Measurements from ENCODE around the gene SMC2. TPM values are rescaled to one million over a fixed set of nuclear protein-coding genes. Genes with fewer than 3 reads are reported as not detected.

SMC2 gene
- polyA plus RNA-seq, 6 donors from 2014 or later = 2.7 to 14.7 (median 11.7) TPM

DNA sequence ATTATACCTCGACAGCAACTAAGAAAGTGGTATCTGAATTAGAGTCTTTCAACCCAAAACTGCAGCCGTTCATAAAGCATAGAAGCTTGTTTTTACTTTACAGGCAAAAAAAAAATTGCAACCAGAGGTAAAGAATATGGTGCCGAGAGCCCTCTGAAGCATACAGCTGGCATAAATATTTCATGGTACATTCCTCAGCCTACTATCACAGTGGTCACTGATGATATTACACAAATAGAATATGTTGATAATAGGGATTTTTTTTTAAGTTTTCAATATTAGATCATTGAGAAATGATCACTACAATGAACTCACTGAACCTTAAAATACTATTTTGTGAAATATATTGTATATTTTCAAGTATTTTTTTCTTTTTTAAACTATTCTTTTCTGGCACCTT, 6.2 kb upstream of the SMC2 start:
- no peaks in the 10 kb centered on the region for H3K36me3 Mint-ChIP-seq
- H3K4me3 Mint-ChIP-seq = no peak overlapping the region
- H3K9me3 Mint-ChIP-seq = no peaks in the 10 kb centered on the region
- peaks cover 9 to 12% (median 10%) of the 10 kb centered on the region in 3 donors for H3K4me1 Mint-ChIP-seq
- no peak for DNase-seq
- no peak overlapping the region for H3K27ac Mint-ChIP-seq
- peaks cover 7 to 12% (median 9%) of the 10 kb centered on the region in 3 donors for H3K27me3 Mint-ChIP-seq
- ATAC-seq (ENCODE audit: low read depth in 2 of 2) = no peak

DNA sequence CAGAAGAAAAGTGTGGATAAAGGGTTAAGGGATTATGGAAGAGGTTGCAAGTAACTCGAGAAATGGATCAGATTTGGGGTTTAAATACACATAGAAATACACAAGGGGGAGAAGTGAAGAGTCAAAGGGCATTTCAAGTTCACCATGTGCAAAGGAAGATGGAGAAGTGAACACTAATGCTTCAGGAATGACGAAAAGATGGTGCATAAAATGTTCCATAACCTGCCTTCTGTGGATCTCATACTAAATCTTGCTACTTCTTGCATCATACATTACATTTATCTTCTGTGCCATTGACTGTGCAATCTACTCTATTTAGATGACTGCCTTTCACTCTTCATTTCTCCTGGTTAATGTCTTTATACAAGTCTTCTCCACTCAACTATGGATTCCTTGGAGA, 5.7 kb upstream of the SMC2 start:
- peaks cover 7 to 12% (median 9%) of the 10 kb centered on the region in 3 donors for H3K27me3 Mint-ChIP-seq
- no peak for DNase-seq
- no peaks in the 10 kb centered on the region for H3K9me3 Mint-ChIP-seq
- H3K4me1 Mint-ChIP-seq = peaks cover 9 to 17% (median 16%) of the 10 kb centered on the region in 3 donors
- H3K27ac Mint-ChIP-seq = no peak overlapping the region
- H3K4me3 Mint-ChIP-seq = no peak overlapping the region
- no peak for ATAC-seq (ENCODE audit: low read depth in 2 of 2)
- no peaks in the 10 kb centered on the region for H3K36me3 Mint-ChIP-seq

DNA sequence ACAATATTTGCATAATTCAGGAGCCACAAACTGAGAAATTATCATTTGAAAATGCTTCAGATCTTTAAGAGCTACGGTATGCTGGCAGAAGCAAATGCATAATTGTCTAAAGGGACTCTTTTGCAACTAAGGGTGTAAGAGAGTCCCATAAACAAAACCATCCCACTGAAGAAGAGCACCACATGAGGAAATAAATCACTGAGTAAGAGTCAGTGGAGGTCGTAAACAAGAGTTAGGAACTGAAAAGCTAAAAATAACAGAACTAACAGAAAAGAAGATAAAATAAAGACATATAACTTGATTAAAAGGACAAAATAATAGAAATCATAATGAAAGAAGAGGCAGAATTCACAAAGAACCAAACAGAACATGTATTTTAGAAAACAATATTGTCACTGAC, 3.5 kb upstream of the SMC2 start:
- Mint-ChIP-seq H3K4me1 (peaks cover 19 to 39% (median 30%) of the 10 kb centered on the region in 3 donors), H3K27ac (no peak overlapping the region), H3K4me3 (peak overlapping the region in 1 of 8 donors; percentile 28), H3K9me3 (no peaks in the 10 kb centered on the region), H3K36me3 (no peaks in the 10 kb centered on the region), H3K27me3 (peaks cover 7 to 12% (median 9%) of the 10 kb centered on the region in 3 donors)
- ATAC-seq (ENCODE audit: low read depth in 2 of 2) (no peak), DNase-seq (no peak)

GRCh38 chr9:104091116-104091515, 3.0 kb upstream of the SMC2 start:
- peak overlapping the region in 1 of 6 donors; percentile 7 for H3K27ac Mint-ChIP-seq
- ATAC-seq (ENCODE audit: low read depth in 2 of 2) (no peak), DNase-seq (no peak)
- H3K9me3 Mint-ChIP-seq = no peaks in the 10 kb centered on the region
- peaks cover 19 to 41% (median 30%) of the 10 kb centered on the region in 3 donors for H3K4me1 Mint-ChIP-seq
- no peaks in the 10 kb centered on the region for H3K36me3 Mint-ChIP-seq
- peak overlapping the region in 2 of 8 donors; percentile 30 to 97 for H3K4me3 Mint-ChIP-seq
- peaks cover 7 to 12% (median 9%) of the 10 kb centered on the region in 3 donors for H3K27me3 Mint-ChIP-seq

GRCh38 chr9:104091708-104092107, 2.4 kb upstream of the SMC2 start:
- Mint-ChIP-seq H3K4me1 (peaks cover 19 to 41% (median 33%) of the 10 kb centered on the region in 3 donors), H3K36me3 (no peaks in the 10 kb centered on the region), H3K27me3 (peaks cover 7 to 12% (median 9%) of the 10 kb centered on the region in 3 donors), H3K4me3 (peak overlapping the region in 1 of 8 donors; percentile 97), H3K27ac (peak overlapping the region in 1 of 6 donors; percentile 72), H3K9me3 (no peaks in the 10 kb centered on the region)
- ATAC-seq (ENCODE audit: low read depth in 2 of 2) (no peak), DNase-seq (no peak)

- DNase-seq (no peak), ATAC-seq (ENCODE audit: low read depth in 2 of 2) (no peak)
- Mint-ChIP-seq H3K36me3 (no peaks in the 10 kb centered on the region), H3K27me3 (peaks cover 2 to 8% (median 4%) of the 10 kb centered on the region in 3 donors), H3K4me3 (peak overlapping the region in 4 of 8 donors; percentile 17 to 97 (median 30)), H3K27ac (peak overlapping the region in 1 of 6 donors; percentile 72), H3K9me3 (no peaks in the 10 kb centered on the region), H3K4me1 (peaks cover 19 to 41% (median 35%) of the 10 kb centered on the region in 3 donors)
Measured at GRCh38 chr9:104092192-104092591, 1.9 kb upstream of the SMC2 start.

DNA sequence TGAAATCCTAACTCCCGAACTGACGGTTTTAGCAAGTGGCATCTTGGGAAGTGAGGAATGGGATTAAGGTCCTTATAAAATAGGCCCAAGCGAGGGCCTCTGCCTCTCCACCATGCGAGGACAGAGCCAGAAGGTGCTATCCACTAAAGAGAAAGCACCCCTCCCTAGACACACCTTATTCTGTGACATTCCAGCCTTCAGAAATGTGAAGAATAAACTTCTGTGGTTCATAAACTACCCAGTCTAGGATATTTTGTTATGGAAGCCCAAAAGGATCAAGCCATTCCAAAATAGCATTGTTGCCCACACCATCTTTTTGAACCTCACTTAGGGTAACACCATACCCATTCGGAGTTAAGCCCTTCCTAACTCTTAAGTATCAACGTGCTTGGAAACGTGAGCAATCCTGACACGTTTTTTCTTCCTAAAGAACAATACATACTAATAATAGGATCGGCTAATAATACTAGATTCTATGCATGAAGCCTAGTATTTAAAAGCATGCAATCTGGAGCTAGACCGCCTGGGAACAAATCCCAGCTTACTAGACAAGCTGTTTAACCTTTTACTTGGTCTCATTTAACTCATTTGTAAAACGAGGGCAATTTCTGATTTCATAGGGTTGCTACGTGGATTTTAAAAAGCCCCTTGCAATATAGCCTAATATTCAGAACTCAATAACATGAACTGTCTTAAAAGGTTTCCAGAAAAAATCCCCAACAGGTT, 1.1 kb upstream of the SMC2 start:
- H3K4me3 Mint-ChIP-seq = peak overlapping the region; percentile 95 to 100 (median 99)
- no peak for ATAC-seq (ENCODE audit: low read depth in 2 of 2)
- peaks cover 19 to 41% (median 35%) of the 10 kb centered on the region in 3 donors for H3K4me1 Mint-ChIP-seq
- peaks cover 0 to 7% (median 0%) of the 10 kb centered on the region in 3 donors for H3K27me3 Mint-ChIP-seq
- no peaks in the 10 kb centered on the region for H3K9me3 Mint-ChIP-seq
- DNase-seq = no peak
- H3K36me3 Mint-ChIP-seq = no peaks in the 10 kb centered on the region
- peak overlapping the region; percentile 96 to 100 (median 100) for H3K27ac Mint-ChIP-seq

DNA sequence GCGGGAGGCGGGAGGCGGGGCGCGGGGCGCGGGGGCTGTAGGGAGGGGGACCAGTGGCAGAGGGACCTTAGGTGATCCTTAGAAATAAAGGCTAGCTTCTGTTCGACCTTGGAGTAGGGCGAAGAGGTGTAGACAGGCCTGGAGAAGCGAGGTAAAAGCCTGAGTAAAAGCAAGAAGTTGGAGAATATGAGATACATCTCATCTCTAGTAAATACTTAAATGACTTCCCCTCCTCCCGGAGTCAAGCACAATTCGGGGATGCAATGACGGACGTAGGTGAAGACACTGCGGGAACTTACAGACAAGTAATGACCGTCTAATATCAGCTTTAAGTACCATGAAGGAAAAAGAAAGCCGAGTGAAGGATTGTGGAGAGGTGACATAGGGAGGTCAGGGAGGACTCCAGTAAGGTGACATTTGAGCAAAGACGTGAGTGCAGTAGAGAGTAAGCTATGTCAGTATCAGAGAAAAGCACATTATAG, 466 bp downstream of the SMC2 start:
- Mint-ChIP-seq H3K9me3 (no peaks in the 10 kb centered on the region), H3K36me3 (no peaks in the 10 kb centered on the region), H3K27me3 (no peaks in the 10 kb centered on the region), H3K4me1 (peaks cover 19 to 41% (median 35%) of the 10 kb centered on the region in 3 donors), H3K27ac (peak overlapping the region; percentile 58 to 100 (median 99)), H3K4me3 (peak overlapping the region; percentile 95 to 100 (median 99))
- DNase-seq = no peak
- no peak for ATAC-seq (ENCODE audit: low read depth in 2 of 2)

GRCh38 chr9:104099630-104100029, 5.5 kb downstream of the SMC2 start:
- DNase-seq (no peak), ATAC-seq (ENCODE audit: low read depth in 2 of 2) (no peak)
- H3K27ac Mint-ChIP-seq = no peak overlapping the region
- peaks cover 6 to 12% (median 10%) of the 10 kb centered on the region in 3 donors for H3K4me1 Mint-ChIP-seq
- no peaks in the 10 kb centered on the region for H3K27me3 Mint-ChIP-seq
- H3K9me3 Mint-ChIP-seq = no peaks in the 10 kb centered on the region
- peaks cover 20 to 28% of the 10 kb centered on the region in 2 donors for H3K36me3 Mint-ChIP-seq
- H3K4me3 Mint-ChIP-seq = no peak overlapping the region

DNA sequence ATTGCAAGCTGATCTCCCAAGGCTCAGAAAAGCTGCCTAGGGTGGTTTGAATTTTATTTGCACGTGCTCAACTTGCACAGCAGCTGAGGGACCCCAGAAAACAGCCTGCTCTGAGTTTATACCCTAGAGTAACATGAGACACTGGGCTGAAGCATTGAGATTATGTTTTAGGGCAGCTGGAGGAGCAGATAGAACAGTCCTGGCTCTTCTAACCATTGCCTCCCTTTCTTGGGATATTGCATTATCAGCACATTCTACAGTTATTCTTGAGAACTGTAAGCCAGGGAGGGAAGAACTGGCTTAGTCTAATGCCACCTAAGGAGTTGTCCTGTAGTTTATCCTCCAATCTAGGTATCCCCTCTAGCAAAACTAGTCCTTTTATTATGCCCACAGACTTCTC, 10.3 kb downstream of the SMC2 start:
- Mint-ChIP-seq H3K4me3 (no peak overlapping the region), H3K36me3 (peaks cover 26 to 36% of the 10 kb centered on the region in 2 donors), H3K27me3 (no peaks in the 10 kb centered on the region), H3K27ac (no peak overlapping the region), H3K9me3 (no peaks in the 10 kb centered on the region), H3K4me1 (no peaks in the 10 kb centered on the region)
- DNase-seq (no peak), ATAC-seq (ENCODE audit: low read depth in 2 of 2) (no peak)

- Mint-ChIP-seq H3K4me1 (no peaks in the 10 kb centered on the region), H3K27ac (no peak overlapping the region), H3K4me3 (no peak overlapping the region), H3K9me3 (no peaks in the 10 kb centered on the region), H3K27me3 (no peaks in the 10 kb centered on the region), H3K36me3 (peaks cover 20 to 23% of the 10 kb centered on the region in 2 donors)
- no peak for DNase-seq
- no peak for ATAC-seq (ENCODE audit: low read depth in 2 of 2)
Measured at GRCh38 chr9:104107799-104108198, 13.7 kb downstream of the SMC2 start.

DNA sequence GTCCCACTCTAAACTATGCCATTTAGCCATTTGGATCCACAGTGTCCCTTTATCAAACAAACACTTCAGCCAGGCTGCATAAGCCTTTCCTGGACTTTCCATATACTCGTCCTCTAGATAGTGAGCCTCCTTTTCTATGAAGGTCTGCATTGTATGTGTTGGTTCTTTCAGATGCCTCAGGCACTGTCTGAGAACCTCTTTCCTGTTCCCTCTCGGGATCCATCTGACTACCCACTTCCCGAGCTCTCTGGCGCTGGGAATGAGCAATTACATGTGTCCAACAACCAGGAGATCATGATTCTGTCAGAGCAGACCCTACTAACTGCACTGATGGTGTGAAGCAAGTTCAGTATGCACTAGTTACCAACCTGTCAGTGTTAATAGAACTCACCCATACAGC, 14.2 kb downstream of the SMC2 start:
- ATAC-seq (ENCODE audit: low read depth in 2 of 2) = no peak
- Mint-ChIP-seq H3K27me3 (no peaks in the 10 kb centered on the region), H3K4me1 (no peaks in the 10 kb centered on the region), H3K27ac (no peak overlapping the region), H3K4me3 (no peak overlapping the region), H3K9me3 (no peaks in the 10 kb centered on the region), H3K36me3 (peaks cover 15 to 21% of the 10 kb centered on the region in 2 donors)
- DNase-seq = no peak

GRCh38 chr9:104110509-104110908, 16.4 kb downstream of the SMC2 start:
- H3K4me3 Mint-ChIP-seq = no peak overlapping the region
- H3K27me3 Mint-ChIP-seq = no peaks in the 10 kb centered on the region
- peaks cover 7 to 17% of the 10 kb centered on the region in 2 donors for H3K36me3 Mint-ChIP-seq
- no peak overlapping the region for H3K27ac Mint-ChIP-seq
- ATAC-seq (ENCODE audit: low read depth in 2 of 2) = no peak
- DNase-seq = no peak
- no peaks in the 10 kb centered on the region for H3K9me3 Mint-ChIP-seq
- no peaks in the 10 kb centered on the region for H3K4me1 Mint-ChIP-seq

GRCh38 chr9:104118916-104119315, 24.8 kb downstream of the SMC2 start:
- Mint-ChIP-seq H3K36me3 (peaks cover 11 to 36% of the 10 kb centered on the region in 2 donors), H3K27ac (no peak overlapping the region), H3K4me1 (no peaks in the 10 kb centered on the region), H3K4me3 (no peak overlapping the region), H3K9me3 (no peaks in the 10 kb centered on the region), H3K27me3 (no peaks in the 10 kb centered on the region)
- DNase-seq (no peak), ATAC-seq (ENCODE audit: low read depth in 2 of 2) (no peak)
